Caco-2 (cell line): ENCODE data around the gene ATP10D. TPM values are rescaled to one million over a fixed set of nuclear protein-coding genes. Genes with fewer than 3 reads are reported as not detected.

Experiments used
- BruUV-seq: library from RNA; stranded (reverse); fragments of 400-500 nt; replicated peaks from 2 replicates; lab custom pipeline; 2021; lab: Mats Ljungman, UMichigan
- CTCF ChIA-PET: fragments of 300-600 bp; sonication (Branson Sonifier 250); formaldehyde crosslinking; loops from one replicate; lab custom pipeline; 2022; ENCODE audit warnings: antibody characterized with exemption; lab: Charles Lee
- POLR2A ChIA-PET: fragments of 300-600 bp; sonication (Branson Sonifier 250); formaldehyde crosslinking; loops from one replicate; lab custom pipeline; 2022; ENCODE audit warnings: antibody characterized with exemption; lab: Charles Lee
- DNase-seq, 2 experiments: peaks; one replicate each; pipeline versions ENCODE4 v3.0.0 to v3.0.0-alpha.2; 2020 to 2022
- H3K27me3 ChIP-seq: replicated peaks from 2 replicates; pipeline ENCODE4 v1.6.0; 2011; ENCODE audit warnings: low read length; ENCODE audit not compliant: control insufficient read depth, insufficient read depth
- H3K36me3 ChIP-seq: 2 replicates; pipeline ENCODE4 v1.5.1; 2011; ENCODE audit warnings: low read length; ENCODE audit not compliant: control insufficient read depth, insufficient read depth
- H3K4me1 ChIP-seq: fragments of 250-450 bp; sonication (Bioruptor Pico); 2 replicates; pipeline ENCODE4 v1.5.1; 2020; ENCODE audit warnings: mild to moderate bottlenecking
- H3K4me3 ChIP-seq: 2 replicates; pipeline ENCODE4 v1.5.1; 2011; ENCODE audit warnings: low read depth, mild to moderate bottlenecking, control low read depth, low read length
- H3K9me3 ChIP-seq: fragments of 250-450 bp; sonication (Bioruptor Pico); 2 replicates; pipeline ENCODE4 v1.5.1; 2020; ENCODE audit warnings: mild to moderate bottlenecking, moderate library complexity
- H3K27ac Mint-ChIP-seq: one replicate; pipeline ENCODE4 v1.8.0; 2022; ENCODE audit warnings: mixed read lengths; ENCODE audit not compliant: unreplicated experiment
- H3K27me3 Mint-ChIP-seq: one replicate; pipeline ENCODE4 v1.8.0; 2022; ENCODE audit warnings: mixed read lengths; ENCODE audit not compliant: insufficient read depth, unreplicated experiment
- H3K36me3 Mint-ChIP-seq: one replicate; pipeline ENCODE4 v1.8.0; 2022; ENCODE audit warnings: mild to moderate bottlenecking, mixed read lengths; ENCODE audit not compliant: insufficient read depth, unreplicated experiment
- H3K4me1 Mint-ChIP-seq: one replicate; pipeline ENCODE4 v1.8.0; 2022; ENCODE audit warnings: low read depth, mixed read lengths; ENCODE audit not compliant: unreplicated experiment
- H3K4me3 Mint-ChIP-seq: one replicate; pipeline ENCODE4 v1.8.0; 2022; ENCODE audit warnings: mild to moderate bottlenecking, moderate library complexity, mixed read lengths; ENCODE audit not compliant: unreplicated experiment
- H3K9me3 Mint-ChIP-seq: one replicate; pipeline ENCODE4 v1.8.0; 2022; ENCODE audit warnings: mixed read lengths; ENCODE audit not compliant: unreplicated experiment
- CTCF ChIP-seq, 2 experiments: fragments of 200-600 bp in 1 of 2; IDR thresholded peaks; 1 replicate in 1 of 2; 2 replicates in 1 of 2; pipeline versions ENCODE4 v1.5.1 to v1.8.0; 2011 to 2022; ENCODE audit warnings: antibody characterized with exemption in 1 of 2, control low read depth in 1 of 2, inconsistent platforms in 1 of 2, low read depth in 1 of 2, low read length in 1 of 2, mild to moderate bottlenecking in 1 of 2, moderate library complexity in 1 of 2; ENCODE audit not compliant: insufficient read depth in 1 of 2, severe bottlenecking in 1 of 2, unreplicated experiment in 1 of 2
- intact Hi-C: fragments of 100-400 bp; cut with micrococcal nuclease; formaldehyde crosslinking; loops from one replicate; pipeline ENCODE4 v1.10.0; 2022; ENCODE audit not compliant: unreplicated experiment
- total RNA-seq: library from RNA; stranded (reverse); gene quantifications from 2 replicates; pipeline ENCODE4 v1.2.3, GENCODE V29; 2022

ATP10D gene
- total RNA-seq, 1 experiment from 2014 or later: 44.5 TPM

GRCh38 chr4:47494124-47494430 is 9.0 kb downstream of the ATP10D start:
- Mint-ChIP-seq H3K36me3 (no peaks in the 10 kb centered on the region), H3K27me3 (no peaks in the 10 kb centered on the region), H3K27ac (no peak overlapping the region), H3K4me1 (no peaks in the 10 kb centered on the region), H3K4me3 (no peak overlapping the region), H3K9me3 (no peaks in the 10 kb centered on the region)
- ChIA-PET CTCF (no interaction called here), POLR2A (interaction anchor here (1.0 kb wide), 1 partner anchor 31 kb away, joined by 7 read pairs; the partner anchor contains the start of gene COMMD8)
- Histone ChIP-seq H3K4me1 (no peaks in the 10 kb centered on the region), H3K36me3 (no peaks in the 10 kb centered on the region), H3K9me3 (no peaks in the 10 kb centered on the region), H3K4me3 (no peak overlapping the region), H3K27me3 (no peaks in the 10 kb centered on the region)
- DNase-seq: no peak
- no TSS peak for BruUV-seq
- TF ChIP-seq CTCF (IDR thresholded peaks at IDR 0.05; ENCODE audit: insufficient read depth in 1 of 2, low read depth in 1 of 2, low read length in 1 of 2, severe bottlenecking in 1 of 2, unreplicated experiment in 1 of 2): no peak
- intact Hi-C loops: no loop called here

GRCh38 chr4:47498899-47499298 is 13.8 kb downstream of the ATP10D start:
- POLR2A ChIA-PET: no interaction called here
- no peak for TF ChIP-seq CTCF (IDR thresholded peaks at IDR 0.05; ENCODE audit: insufficient read depth in 1 of 2, low read depth in 1 of 2, low read length in 1 of 2, severe bottlenecking in 1 of 2, unreplicated experiment in 1 of 2)
- Histone ChIP-seq H3K36me3 (no peaks in the 10 kb centered on the region), H3K27me3 (no peaks in the 10 kb centered on the region), H3K9me3 (no peaks in the 10 kb centered on the region), H3K4me3 (no peak overlapping the region), H3K4me1 (no peaks in the 10 kb centered on the region)
- Mint-ChIP-seq H3K27ac (no peak overlapping the region), H3K36me3 (no peaks in the 10 kb centered on the region), H3K27me3 (no peaks in the 10 kb centered on the region), H3K4me1 (no peaks in the 10 kb centered on the region), H3K9me3 (no peaks in the 10 kb centered on the region), H3K4me3 (no peak overlapping the region)
- BruUV-seq: no TSS peak
- intact Hi-C loops: no loop called here
- DNase-seq: no peak
- CTCF ChIA-PET: no interaction called here

GRCh38 chr4:47499700-47500099 is 14.6 kb downstream of the ATP10D start:
- no peaks in the 10 kb centered on the region for H3K4me1 Mint-ChIP-seq
- no peak overlapping the region for H3K27ac Mint-ChIP-seq
- intact Hi-C loops: no loop called here
- CTCF ChIA-PET: no interaction called here
- no peak for TF ChIP-seq CTCF (IDR thresholded peaks at IDR 0.05; ENCODE audit: insufficient read depth in 1 of 2, low read depth in 1 of 2, low read length in 1 of 2, severe bottlenecking in 1 of 2, unreplicated experiment in 1 of 2)
- DNase-seq: no peak
- no peak overlapping the region for H3K4me3 Mint-ChIP-seq
- Histone ChIP-seq H3K4me1 (no peaks in the 10 kb centered on the region), H3K4me3 (no peak overlapping the region), H3K9me3 (no peaks in the 10 kb centered on the region), H3K27me3 (no peaks in the 10 kb centered on the region), H3K36me3 (no peaks in the 10 kb centered on the region)
- POLR2A ChIA-PET: no interaction called here
- BruUV-seq: no TSS peak
- H3K36me3 Mint-ChIP-seq: no peaks in the 10 kb centered on the region
- no peaks in the 10 kb centered on the region for H3K9me3 Mint-ChIP-seq
- H3K27me3 Mint-ChIP-seq: no peaks in the 10 kb centered on the region
